Brain microvascular endothelial cell (primary cell): ENCODE data around the gene PROSER2.

Experiments used
- DNase-seq: peaks from one replicate; pipeline ENCODE4 v3.0.0-alpha.2; 2020
- H3K27ac ChIP-seq: fragments of 250-450 bp; sonication (Bioruptor Pico); 2 replicates; pipeline ENCODE4 v1.5.1; 2020; ENCODE audit warnings: mild to moderate bottlenecking, moderate library complexity
- H3K27me3 ChIP-seq: fragments of 250-450 bp; sonication (Bioruptor Pico); replicated peaks from 2 replicates; pipeline ENCODE4 v1.5.1; 2020; ENCODE audit warnings: mild to moderate bottlenecking
- H3K36me3 ChIP-seq: fragments of 250-450 bp; sonication (Bioruptor Pico); replicated peaks from 2 replicates; pipeline ENCODE4 v1.5.1; 2020; ENCODE audit warnings: mild to moderate bottlenecking
- H3K4me3 ChIP-seq: 2 replicates; pipeline ENCODE4 v1.5.1; 2011; ENCODE audit warnings: low read depth, mild to moderate bottlenecking, control low read depth, low read length, moderate library complexity
- in situ Hi-C: cut with HindIII; loops from 2 replicates; pipeline ENCODE4 v1.10.0; 2017; ENCODE audit warnings: low sequenced_read_pairs, low pct_ligation_motif_present
- TF ChIP-seq, protein P1 (sequence below): IDR thresholded peaks from 2 replicates; pipeline ENCODE4 v1.5.1; 2011; ENCODE audit warnings: low read depth, mild to moderate bottlenecking, moderate library complexity, low read length, control low read depth, inconsistent platforms; ENCODE audit errors: missing control alignments

PROSER2 gene

DNA sequence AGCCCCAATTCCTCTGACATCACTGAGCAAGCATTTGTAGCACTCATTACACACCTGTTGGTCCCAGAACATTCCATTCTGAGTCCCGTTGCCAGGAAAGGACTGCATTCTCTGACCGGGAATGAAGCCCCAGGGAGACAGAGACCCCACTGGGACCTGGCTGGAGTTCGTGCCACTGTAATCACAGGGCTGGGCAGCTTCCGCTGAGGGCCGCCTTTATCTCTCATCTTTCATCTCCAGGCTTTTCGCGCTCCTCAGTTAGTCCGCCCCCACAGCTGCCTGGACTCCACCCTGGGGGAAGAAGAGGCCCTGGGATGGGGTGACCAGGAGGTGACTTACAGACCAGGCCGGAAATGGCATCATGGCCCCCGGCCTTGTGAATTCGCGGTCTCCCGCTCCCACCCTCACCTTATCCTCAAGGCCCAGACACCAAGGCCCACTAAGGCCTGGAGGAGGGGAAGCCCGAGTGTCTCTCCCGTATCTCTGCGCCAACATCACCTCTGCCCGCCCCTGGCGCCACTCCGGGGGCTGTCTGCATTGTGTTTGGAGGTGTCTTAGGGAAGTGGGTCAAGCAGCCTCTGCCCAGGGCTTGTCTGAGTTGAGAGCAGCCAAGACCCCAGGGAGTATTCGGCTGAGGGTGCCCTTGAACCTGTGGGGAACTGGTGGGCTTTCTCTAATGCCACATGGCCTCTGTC is 75.4 kb downstream of the PROSER2 start:
- no peaks in the 10 kb centered on the region for H3K36me3 ChIP-seq
- in situ Hi-C loops = no loop called here
- H3K27me3 ChIP-seq = no peaks in the 10 kb centered on the region
- no peak overlapping the region for H3K4me3 ChIP-seq
- no peak for DNase-seq
- TF ChIP-seq, protein P1, sequence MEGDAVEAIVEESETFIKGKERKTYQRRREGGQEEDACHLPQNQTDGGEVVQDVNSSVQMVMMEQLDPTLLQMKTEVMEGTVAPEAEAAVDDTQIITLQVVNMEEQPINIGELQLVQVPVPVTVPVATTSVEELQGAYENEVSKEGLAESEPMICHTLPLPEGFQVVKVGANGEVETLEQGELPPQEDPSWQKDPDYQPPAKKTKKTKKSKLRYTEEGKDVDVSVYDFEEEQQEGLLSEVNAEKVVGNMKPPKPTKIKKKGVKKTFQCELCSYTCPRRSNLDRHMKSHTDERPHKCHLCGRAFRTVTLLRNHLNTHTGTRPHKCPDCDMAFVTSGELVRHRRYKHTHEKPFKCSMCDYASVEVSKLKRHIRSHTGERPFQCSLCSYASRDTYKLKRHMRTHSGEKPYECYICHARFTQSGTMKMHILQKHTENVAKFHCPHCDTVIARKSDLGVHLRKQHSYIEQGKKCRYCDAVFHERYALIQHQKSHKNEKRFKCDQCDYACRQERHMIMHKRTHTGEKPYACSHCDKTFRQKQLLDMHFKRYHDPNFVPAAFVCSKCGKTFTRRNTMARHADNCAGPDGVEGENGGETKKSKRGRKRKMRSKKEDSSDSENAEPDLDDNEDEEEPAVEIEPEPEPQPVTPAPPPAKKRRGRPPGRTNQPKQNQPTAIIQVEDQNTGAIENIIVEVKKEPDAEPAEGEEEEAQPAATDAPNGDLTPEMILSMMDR = no peak
- H3K27ac ChIP-seq = no peak overlapping the region

DNA sequence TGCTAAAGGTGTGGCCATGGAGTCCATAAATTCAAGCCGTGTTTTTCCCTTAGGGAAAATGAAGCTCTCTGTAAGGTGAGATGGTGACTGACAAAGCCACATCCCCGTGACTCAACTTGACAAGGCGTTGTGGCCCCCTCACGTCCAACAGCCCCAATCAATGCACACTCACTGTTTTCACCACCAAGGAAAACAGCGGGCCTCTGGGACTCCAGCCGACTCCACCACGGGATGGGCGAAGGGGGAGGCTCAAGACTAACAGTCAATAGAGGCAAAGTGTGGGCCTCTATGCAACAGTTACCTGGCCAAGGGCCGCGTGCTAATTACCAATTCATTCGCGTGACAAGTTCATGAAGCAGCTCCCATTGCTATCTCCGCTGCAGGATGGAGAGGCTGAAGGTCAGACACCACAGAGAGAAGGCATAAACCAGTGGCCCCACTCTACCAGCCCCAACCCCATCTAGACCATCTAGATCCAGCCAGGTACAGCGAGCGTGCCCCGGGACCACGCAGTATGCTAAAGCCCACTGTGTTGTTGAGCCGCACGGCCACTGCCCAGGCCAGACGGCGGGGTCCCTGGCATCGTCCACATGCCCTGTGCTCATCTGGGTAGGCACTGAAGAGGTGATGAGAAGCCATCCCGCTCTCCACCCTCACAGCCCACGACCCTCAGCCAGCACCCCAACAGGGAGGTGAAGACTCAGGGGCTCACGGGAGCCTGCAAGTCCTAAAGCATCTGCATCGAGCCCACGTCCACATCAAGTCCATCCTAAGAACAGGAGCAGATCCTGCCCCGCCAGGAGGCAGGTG is 76.1 kb downstream of the PROSER2 start:
- no peaks in the 10 kb centered on the region for H3K36me3 ChIP-seq
- no peak for DNase-seq
- TF ChIP-seq, protein P1 = no peak
- no peak overlapping the region for H3K4me3 ChIP-seq
- no peak overlapping the region for H3K27ac ChIP-seq
- in situ Hi-C loops = no loop called here
- no peaks in the 10 kb centered on the region for H3K27me3 ChIP-seq

DNA sequence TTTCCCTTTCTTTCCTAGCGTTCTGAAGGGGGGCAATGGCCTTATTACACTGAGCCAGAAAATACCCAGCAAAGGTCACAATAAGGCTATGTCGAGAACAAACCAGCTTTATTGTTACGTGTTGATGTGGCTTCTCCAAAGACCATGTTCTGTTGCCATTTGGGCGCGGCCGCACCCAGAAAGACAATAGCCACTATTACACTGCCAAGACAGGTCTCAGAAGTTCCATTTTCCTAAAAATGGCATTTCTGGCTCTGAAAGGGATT is 77.8 kb downstream of the PROSER2 start:
- no peaks in the 10 kb centered on the region for H3K36me3 ChIP-seq
- TF ChIP-seq, protein P1 = no peak
- H3K4me3 ChIP-seq = no peak overlapping the region
- no peak overlapping the region for H3K27ac ChIP-seq
- in situ Hi-C loops = no loop called here
- no peak for DNase-seq
- no peaks in the 10 kb centered on the region for H3K27me3 ChIP-seq

- Histone ChIP-seq H3K4me3 (no peak overlapping the region), H3K27ac (no peak overlapping the region), H3K27me3 (no peaks in the 10 kb centered on the region), H3K36me3 (no peaks in the 10 kb centered on the region)
- DNase-seq = no peak
- TF ChIP-seq, protein P1 = no peak
- in situ Hi-C loops = no loop called here
These were observed 78.3 kb downstream of the PROSER2 start for GRCh38 chr10:11901454-11901832.

DNA sequence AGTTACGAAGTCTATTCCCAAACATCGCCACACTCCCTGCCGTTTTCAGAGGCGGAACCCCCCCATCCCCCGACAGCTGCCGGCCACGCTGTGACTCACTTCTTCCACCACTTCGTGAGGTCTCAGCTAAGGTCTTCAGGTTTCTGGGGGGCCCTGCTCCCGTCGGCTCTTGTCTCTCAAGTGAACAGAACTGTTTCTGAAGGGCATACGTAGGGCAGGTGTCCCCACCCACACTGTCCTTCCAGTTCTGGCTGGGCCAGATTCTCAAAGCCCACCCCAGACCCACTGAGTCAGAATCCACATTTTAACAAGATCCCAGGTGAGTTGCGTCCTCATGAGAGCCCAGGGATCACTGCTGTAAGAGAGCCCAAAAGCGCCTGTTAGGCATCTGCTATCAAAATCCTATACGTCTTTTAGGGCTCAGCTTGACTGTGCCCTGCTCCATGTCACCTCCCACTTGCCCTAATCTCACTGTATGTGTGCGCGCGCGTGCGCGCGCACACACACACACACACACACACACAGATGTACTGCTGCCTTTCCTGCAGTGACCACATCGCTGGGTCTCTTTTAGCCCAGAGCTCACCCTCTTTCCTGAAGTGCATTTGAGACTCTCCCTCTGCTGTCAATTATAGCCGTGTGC is 78.8 kb downstream of the PROSER2 start:
- in situ Hi-C loops = no loop called here
- TF ChIP-seq, protein P1 = no peak

More for the DNA sequence above, 78.8 kb downstream of the PROSER2 start:
- Histone ChIP-seq H3K36me3 (no peaks in the 10 kb centered on the region), H3K27ac (no peak overlapping the region), H3K4me3 (no peak overlapping the region), H3K27me3 (no peaks in the 10 kb centered on the region)
- no peak for DNase-seq
